ENCODE results near the gene CLEC20A. TPM values are rescaled to one million over a fixed set of nuclear protein-coding genes. Genes with fewer than 3 reads are reported as not detected.

CLEC20A gene
- not detected in 2 replicates for total RNA-seq

GRCh38 chr1:178496410-178497135 is at the start of gene CLEC20A:
TSS of gene CLEC20A (minus strand) at chr1:178496964. CDS start at chr1:178496939, 25 bp downstream.
- Mint-ChIP-seq H3K36me3 (ENCODE audit: low read depth) (no peaks in the 10 kb centered on the region), H3K4me1 (no peaks in the 10 kb centered on the region), H3K27ac (no peak within 1 kb of the TSS), H3K4me3 (no peak within 1 kb of the TSS), H3K27me3 (no peaks in the 10 kb centered on the region), H3K9me3 (no peaks in the 10 kb centered on the region)
- intact Hi-C loops (cut with micrococcal nuclease) = no loop called here
- DNase-seq = no peak

- no peaks in the 10 kb centered on the region for H3K27me3 Mint-ChIP-seq
- intact Hi-C loops (cut with micrococcal nuclease) = loop anchor here (5.0 kb wide), 1 partner anchor 823 kb away; the partner anchor contains the start of gene AXDND1
- no peak overlapping the region for H3K4me3 Mint-ChIP-seq
Observed at GRCh38 chr1:178544531-178544930, 47.8 kb upstream of the CLEC20A start.

DNA sequence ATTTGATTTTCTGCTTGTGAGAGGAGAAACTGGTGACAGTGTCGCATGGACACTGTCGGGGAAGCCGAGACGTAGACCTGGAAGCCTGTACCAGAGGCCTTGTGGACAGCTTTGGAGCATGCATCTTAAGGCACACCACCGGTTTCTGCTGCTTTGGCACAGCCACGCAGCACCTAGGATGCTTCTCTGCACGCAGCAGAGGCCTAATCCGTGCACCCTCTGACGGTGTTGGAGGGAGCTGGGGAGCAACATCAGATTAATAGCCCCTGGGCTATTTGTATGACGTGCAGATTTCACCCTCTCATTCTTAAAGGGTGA is 46.5 kb upstream of the CLEC20A start:
- H3K36me3 Mint-ChIP-seq (ENCODE audit: low read depth) = no peaks in the 10 kb centered on the region
- H3K27me3 Mint-ChIP-seq = no peaks in the 10 kb centered on the region
- peak overlapping the region; percentile 91 for H3K4me3 Mint-ChIP-seq
- peak overlapping the region; percentile 37 for H3K27ac Mint-ChIP-seq
- H3K4me1 Mint-ChIP-seq = no peaks in the 10 kb centered on the region
- peak; percentile 63 for DNase-seq
- intact Hi-C loops (cut with micrococcal nuclease) = loop anchor here (5.0 kb wide), 1 partner anchor 824 kb away; the partner anchor contains the start of gene AXDND1
- H3K9me3 Mint-ChIP-seq = no peaks in the 10 kb centered on the region

More at GRCh38 chr1:178544531-178544930, 47.8 kb upstream of the CLEC20A start:
- no peak overlapping the region for H3K27ac Mint-ChIP-seq
- no peak for DNase-seq
- H3K4me1 Mint-ChIP-seq = no peaks in the 10 kb centered on the region
- no peaks in the 10 kb centered on the region for H3K9me3 Mint-ChIP-seq
- no peaks in the 10 kb centered on the region for H3K36me3 Mint-ChIP-seq (ENCODE audit: low read depth)

DNA sequence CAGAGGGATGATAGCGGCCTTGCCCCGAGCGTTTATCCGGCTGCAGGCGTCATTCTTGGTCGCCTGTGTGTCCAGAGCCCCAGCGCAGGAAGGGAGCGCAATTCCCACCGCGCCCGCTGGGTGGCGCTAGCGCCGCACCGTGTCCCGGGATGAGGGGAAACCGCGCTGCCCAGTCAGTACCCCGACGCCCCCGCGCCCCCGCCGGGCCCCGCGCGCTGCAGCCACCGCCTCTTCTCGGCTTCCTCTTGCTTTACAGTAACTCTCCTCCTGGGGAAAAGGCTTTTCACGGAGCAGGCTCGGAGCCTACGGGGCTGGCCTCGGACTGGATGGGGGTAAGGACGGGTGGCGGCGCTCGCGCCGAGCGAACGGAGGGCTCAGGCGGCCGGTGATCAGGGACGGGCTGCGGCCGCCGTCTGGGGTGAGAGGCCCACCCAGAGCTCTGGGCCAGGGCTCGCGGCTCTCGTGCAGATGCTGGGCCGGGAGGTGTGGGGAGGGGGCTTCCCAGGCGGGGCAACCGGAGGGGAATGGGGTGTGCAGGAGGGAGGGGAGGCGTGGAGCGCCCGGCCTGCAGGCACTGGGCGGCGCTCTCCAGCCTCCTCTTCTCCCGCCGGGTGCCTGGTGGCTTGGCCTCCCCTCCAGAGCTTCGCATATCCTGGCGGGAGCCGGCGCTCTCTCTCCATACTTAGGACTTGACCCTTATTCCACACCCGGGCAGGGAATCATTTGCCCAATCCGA is 46.0 kb upstream of the CLEC20A start:
- Mint-ChIP-seq H3K9me3 (no peaks in the 10 kb centered on the region), H3K27ac (peak overlapping the region; percentile 87), H3K4me3 (peak overlapping the region; percentile 91), H3K36me3 (ENCODE audit: low read depth) (no peaks in the 10 kb centered on the region), H3K4me1 (no peaks in the 10 kb centered on the region), H3K27me3 (no peaks in the 10 kb centered on the region)
- peak; percentile 97 for DNase-seq
- intact Hi-C loops (cut with micrococcal nuclease) = loop anchor here (1.0 to 5.0 kb wide), 3 partner anchors 211 to 825 kb away; partner anchors contain the start of gene AXDND1

GRCh38 chr1:178541829-178542553 is 45.2 kb upstream of the CLEC20A start:
- peak overlapping the region; percentile 91 for H3K4me3 Mint-ChIP-seq
- peak; percentile 86 for DNase-seq
- H3K9me3 Mint-ChIP-seq = no peaks in the 10 kb centered on the region
- H3K4me1 Mint-ChIP-seq = no peaks in the 10 kb centered on the region
- peak overlapping the region; percentile 87 for H3K27ac Mint-ChIP-seq
- intact Hi-C loops (cut with micrococcal nuclease) = loop anchor here (1.0 to 5.0 kb wide), 3 partner anchors 211 to 825 kb away; partner anchors contain the start of gene AXDND1
- no peaks in the 10 kb centered on the region for H3K27me3 Mint-ChIP-seq
- H3K36me3 Mint-ChIP-seq (ENCODE audit: low read depth) = no peaks in the 10 kb centered on the region

DNA sequence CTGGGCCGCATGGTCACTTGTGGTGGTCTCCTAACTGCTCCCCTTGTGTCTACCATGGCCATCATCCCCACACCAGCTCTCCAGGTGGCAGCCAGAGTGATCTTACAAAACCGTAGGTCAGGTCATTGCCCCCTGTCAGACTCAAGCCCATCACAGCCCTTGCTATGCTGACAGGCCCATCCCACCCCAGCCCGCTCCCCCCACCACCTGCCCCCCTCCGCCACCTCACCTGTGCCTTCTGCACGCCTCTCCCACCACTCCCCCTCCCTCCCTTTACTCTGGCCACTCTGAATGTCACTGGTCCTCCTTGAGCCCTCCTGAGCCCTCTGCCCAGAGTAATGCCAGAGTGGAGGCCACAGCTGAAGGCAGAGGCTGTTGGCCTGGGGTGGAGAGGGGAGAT is 44.6 kb upstream of the CLEC20A start:
- Mint-ChIP-seq H3K9me3 (no peaks in the 10 kb centered on the region), H3K27ac (no peak overlapping the region), H3K27me3 (no peaks in the 10 kb centered on the region), H3K4me1 (no peaks in the 10 kb centered on the region), H3K4me3 (peak overlapping the region; percentile 91), H3K36me3 (ENCODE audit: low read depth) (no peaks in the 10 kb centered on the region)
- intact Hi-C loops (cut with micrococcal nuclease) = loop anchor here (5.0 kb wide), 1 partner anchor 826 kb away; the partner anchor contains the start of gene AXDND1
- no peak for DNase-seq

DNA sequence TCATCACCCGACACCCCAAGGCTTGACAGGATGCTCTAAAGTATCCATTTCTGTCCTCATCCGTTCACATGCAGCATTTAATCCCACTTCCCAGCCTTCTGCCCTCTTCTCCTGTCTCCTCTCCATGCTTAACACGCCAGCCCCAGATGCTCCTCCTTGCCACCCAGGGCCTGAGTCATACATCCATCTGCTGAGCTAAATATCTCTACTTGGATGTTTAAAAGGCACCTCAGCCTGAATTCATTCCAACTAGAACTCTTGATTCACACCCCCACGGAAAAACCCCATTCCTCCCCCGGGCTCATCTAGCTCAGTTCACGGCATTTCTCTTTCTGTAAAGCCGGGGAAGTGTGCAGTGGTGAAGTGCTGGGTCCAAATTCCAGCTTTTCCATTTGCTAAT is 43.9 kb upstream of the CLEC20A start:
- intact Hi-C loops (cut with micrococcal nuclease) = loop anchor here (5.0 kb wide), 1 partner anchor 827 kb away; the partner anchor contains the start of gene AXDND1
- H3K27me3 Mint-ChIP-seq = no peaks in the 10 kb centered on the region
- H3K9me3 Mint-ChIP-seq = no peaks in the 10 kb centered on the region
- DNase-seq = no peak
- H3K36me3 Mint-ChIP-seq (ENCODE audit: low read depth) = no peaks in the 10 kb centered on the region
- H3K4me3 Mint-ChIP-seq = no peak overlapping the region
- no peak overlapping the region for H3K27ac Mint-ChIP-seq
- no peaks in the 10 kb centered on the region for H3K4me1 Mint-ChIP-seq

- no peak for DNase-seq
- intact Hi-C loops (cut with micrococcal nuclease) = loop anchor here (5.0 kb wide), 1 partner anchor 827 kb away; the partner anchor contains the start of gene AXDND1
- Mint-ChIP-seq H3K27me3 (no peaks in the 10 kb centered on the region), H3K4me1 (no peaks in the 10 kb centered on the region), H3K4me3 (no peak overlapping the region), H3K9me3 (no peaks in the 10 kb centered on the region), H3K36me3 (ENCODE audit: low read depth) (no peaks in the 10 kb centered on the region), H3K27ac (no peak overlapping the region)
Observed at GRCh38 chr1:178540204-178540603, 43.4 kb upstream of the CLEC20A start.

DNA sequence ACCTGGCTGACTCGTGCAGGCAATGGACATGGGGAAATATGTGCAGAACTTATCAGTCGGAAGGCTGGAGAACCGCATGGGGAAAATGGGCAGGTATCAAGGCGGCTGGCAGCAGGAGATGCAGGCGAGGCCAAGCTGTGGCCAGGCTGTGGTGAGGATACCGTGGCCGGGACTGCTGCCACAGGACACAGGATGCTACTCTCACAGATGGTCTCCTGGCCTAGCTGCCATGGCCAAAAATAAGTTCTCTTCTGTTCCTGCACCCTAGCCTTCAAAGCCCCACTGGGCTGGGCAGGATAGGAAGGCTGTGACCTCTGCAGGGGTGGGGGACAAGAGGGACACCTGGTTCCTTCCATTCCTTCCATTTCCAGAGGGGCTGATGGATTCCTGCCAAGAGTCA is 42.5 kb upstream of the CLEC20A start:
- Mint-ChIP-seq H3K4me3 (no peak overlapping the region), H3K36me3 (ENCODE audit: low read depth) (no peaks in the 10 kb centered on the region), H3K27me3 (no peaks in the 10 kb centered on the region), H3K9me3 (no peaks in the 10 kb centered on the region), H3K27ac (no peak overlapping the region), H3K4me1 (no peaks in the 10 kb centered on the region)
- no peak for DNase-seq
- intact Hi-C loops (cut with micrococcal nuclease) = no loop called here

DNA sequence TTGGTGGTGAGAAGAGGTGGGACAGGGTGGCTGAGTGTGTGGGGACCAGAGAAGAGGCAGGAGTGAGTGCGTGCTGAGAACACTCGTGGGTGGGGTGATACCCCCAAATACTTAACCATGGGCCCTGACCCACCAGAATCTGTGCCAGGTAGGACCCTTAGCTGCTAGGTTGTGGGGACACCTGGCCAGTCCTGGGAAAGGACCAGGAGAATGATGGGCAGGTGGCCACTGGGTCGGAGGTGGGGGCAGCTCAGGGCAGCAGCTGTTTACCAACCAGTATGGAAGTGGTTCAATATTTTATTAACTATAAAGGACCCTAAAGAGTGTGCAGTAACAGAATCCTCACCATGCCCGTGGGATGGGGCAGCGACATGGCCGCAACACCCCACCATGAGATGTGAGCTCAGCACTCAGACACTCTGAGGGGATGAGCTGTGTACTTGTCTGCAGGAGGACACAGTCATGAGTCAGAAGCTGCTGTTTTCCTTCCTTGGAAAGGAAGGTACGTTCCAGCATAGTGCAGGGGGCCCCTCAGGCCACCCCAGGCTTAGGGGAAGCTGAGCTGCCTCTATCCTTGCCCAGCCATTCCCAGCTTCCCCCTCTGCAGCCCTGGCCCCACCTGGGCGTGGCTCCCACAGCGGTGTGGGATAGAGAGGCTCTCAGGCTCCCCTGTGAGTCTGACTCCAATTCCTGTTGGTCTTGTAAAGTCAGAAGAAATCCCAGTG is 41.6 kb upstream of the CLEC20A start:
- Mint-ChIP-seq H3K36me3 (ENCODE audit: low read depth) (no peaks in the 10 kb centered on the region), H3K4me3 (no peak overlapping the region), H3K4me1 (no peaks in the 10 kb centered on the region), H3K27ac (no peak overlapping the region), H3K9me3 (no peaks in the 10 kb centered on the region), H3K27me3 (no peaks in the 10 kb centered on the region)
- DNase-seq = no peak
- intact Hi-C loops (cut with micrococcal nuclease) = no loop called here

GRCh38 chr1:178537382-178538090 is 40.8 kb upstream of the CLEC20A start:
- intact Hi-C loops (cut with micrococcal nuclease) = no loop called here
- no peak overlapping the region for H3K27ac Mint-ChIP-seq
- no peaks in the 10 kb centered on the region for H3K9me3 Mint-ChIP-seq
- no peaks in the 10 kb centered on the region for H3K27me3 Mint-ChIP-seq
- no peaks in the 10 kb centered on the region for H3K36me3 Mint-ChIP-seq (ENCODE audit: low read depth)
- H3K4me3 Mint-ChIP-seq = no peak overlapping the region
- DNase-seq = no peak
- no peaks in the 10 kb centered on the region for H3K4me1 Mint-ChIP-seq

GRCh38 chr1:178536844-178537371 is 40.1 kb upstream of the CLEC20A start:
- H3K4me1 Mint-ChIP-seq = peaks cover 2% of the 10 kb centered on the region
- H3K4me3 Mint-ChIP-seq = no peak overlapping the region
- DNase-seq = no peak
- no peaks in the 10 kb centered on the region for H3K36me3 Mint-ChIP-seq (ENCODE audit: low read depth)
- H3K9me3 Mint-ChIP-seq = no peaks in the 10 kb centered on the region
- intact Hi-C loops (cut with micrococcal nuclease) = no loop called here
- no peak overlapping the region for H3K27ac Mint-ChIP-seq
- H3K27me3 Mint-ChIP-seq = no peaks in the 10 kb centered on the region
